ENCODE data around the gene SUSD6. TPM values are rescaled to one million over a fixed set of nuclear protein-coding genes. Genes with fewer than 3 reads are reported as not detected.
A peak's percentile ranks its signal among the peaks of the same experiment; 100 is the strongest.

Gene SUSD6
- total RNA-seq, 4 donors from 2014 or later = 37.5 to 70.4 (median 44.5) TPM

DNA sequence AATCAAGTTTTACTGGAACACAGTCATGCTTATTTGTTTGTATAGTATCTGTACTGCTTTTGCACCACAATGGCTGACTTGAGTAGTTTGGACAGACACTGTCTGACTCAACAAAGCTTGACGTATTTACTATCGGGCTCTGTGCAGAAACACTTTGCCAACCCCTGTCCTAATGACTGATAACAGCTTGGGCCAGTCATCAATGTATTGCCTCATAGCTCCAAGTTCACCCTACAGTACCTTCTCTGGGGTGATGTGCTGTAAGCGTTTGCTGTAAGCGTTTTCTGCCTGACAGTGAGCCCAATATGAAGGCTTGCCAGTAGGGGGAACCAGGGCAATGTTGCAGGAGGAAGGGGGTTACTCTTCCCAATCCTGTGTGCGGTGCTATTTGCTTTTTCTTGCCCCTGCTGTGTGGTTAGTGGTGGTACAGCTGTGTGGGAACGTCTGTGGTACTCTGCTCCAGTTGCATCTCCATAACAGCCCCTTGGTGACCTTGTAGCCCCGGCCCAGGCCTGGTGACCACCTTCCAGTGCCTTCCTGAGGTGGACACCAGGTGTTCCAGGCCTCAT, 31.3 kb upstream of the SUSD6 start:
- TF ChIP-seq, protein P1, sequence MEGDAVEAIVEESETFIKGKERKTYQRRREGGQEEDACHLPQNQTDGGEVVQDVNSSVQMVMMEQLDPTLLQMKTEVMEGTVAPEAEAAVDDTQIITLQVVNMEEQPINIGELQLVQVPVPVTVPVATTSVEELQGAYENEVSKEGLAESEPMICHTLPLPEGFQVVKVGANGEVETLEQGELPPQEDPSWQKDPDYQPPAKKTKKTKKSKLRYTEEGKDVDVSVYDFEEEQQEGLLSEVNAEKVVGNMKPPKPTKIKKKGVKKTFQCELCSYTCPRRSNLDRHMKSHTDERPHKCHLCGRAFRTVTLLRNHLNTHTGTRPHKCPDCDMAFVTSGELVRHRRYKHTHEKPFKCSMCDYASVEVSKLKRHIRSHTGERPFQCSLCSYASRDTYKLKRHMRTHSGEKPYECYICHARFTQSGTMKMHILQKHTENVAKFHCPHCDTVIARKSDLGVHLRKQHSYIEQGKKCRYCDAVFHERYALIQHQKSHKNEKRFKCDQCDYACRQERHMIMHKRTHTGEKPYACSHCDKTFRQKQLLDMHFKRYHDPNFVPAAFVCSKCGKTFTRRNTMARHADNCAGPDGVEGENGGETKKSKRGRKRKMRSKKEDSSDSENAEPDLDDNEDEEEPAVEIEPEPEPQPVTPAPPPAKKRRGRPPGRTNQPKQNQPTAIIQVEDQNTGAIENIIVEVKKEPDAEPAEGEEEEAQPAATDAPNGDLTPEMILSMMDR (IDR thresholded peaks at IDR 0.05) = peak in 2 of 6 experiments; percentile 37 to 38
- TF ChIP-seq POLR2A (IDR thresholded peaks at IDR 0.05) = no peak
- no peaks in the 10 kb centered on the region for H3K36me3 ChIP-seq
- H3K9me3 ChIP-seq = no peaks in the 10 kb centered on the region
- H3K4me1 ChIP-seq = peaks cover 0 to 11% of the 10 kb centered on the region in 2 donors
- intact Hi-C loops (cut with DNase I) = loop anchor here (5.0 kb wide), 1 partner anchor 147 kb away; no protein-coding TSS in a partner anchor
- 28 to 39% methylated on average over 6 to 7 of the region's 7 CpGs for WGBS, 2 donors
- no peak for DNase-seq
- no peaks in the 10 kb centered on the region for H3K27me3 ChIP-seq
- H3K27ac ChIP-seq = no peak overlapping the region
- H3K4me3 ChIP-seq (replicated peaks in 1 of 3) = no peak overlapping the region

DNA sequence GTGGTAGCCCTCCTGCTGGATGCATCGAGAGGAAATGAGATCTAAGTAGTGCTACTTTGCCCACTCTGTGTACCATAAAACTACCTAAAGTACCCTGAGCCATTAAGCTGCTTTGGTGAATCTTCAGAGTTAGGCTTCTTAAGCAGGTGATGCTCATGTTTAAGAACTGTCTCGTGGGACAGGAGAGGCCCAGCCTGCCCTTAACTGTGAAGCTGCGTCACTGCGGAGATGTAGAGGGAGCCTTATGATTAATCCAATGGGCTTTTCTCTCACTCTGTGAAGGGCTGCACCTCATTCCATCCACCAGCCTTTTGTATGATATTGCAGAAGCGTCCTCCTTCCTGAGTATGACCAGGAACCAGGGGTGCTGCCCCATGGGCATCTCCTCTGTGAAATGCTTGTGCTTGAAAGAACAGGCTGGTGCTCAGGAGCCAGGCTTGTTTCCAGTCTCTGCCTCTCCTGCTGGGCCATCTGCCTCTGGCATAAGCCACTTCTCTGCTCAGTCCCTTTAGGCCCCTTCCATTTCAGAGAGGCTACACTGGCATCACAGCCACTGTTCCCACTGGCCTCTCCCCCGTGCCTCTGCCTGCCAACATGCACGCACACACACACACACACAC, 30.0 kb upstream of the SUSD6 start:
- Histone ChIP-seq H3K4me1 (peaks cover 0 to 11% of the 10 kb centered on the region in 2 donors), H3K36me3 (no peaks in the 10 kb centered on the region), H3K4me3 (replicated peaks in 1 of 3) (no peak overlapping the region), H3K27me3 (no peaks in the 10 kb centered on the region), H3K9me3 (no peaks in the 10 kb centered on the region), H3K27ac (no peak overlapping the region)
- WGBS, 2 donors = 84 to 91% methylated on average over 7 of the region's 7 CpGs
- DNase-seq = no peak
- TF ChIP-seq POLR2A (IDR thresholded peaks at IDR 0.05) = no peak
- TF ChIP-seq, protein P1 (IDR thresholded peaks at IDR 0.05) = no peak
- intact Hi-C loops (cut with DNase I) = loop anchor here (5.0 kb wide), 1 partner anchor 146 kb away; no protein-coding TSS in a partner anchor

DNA sequence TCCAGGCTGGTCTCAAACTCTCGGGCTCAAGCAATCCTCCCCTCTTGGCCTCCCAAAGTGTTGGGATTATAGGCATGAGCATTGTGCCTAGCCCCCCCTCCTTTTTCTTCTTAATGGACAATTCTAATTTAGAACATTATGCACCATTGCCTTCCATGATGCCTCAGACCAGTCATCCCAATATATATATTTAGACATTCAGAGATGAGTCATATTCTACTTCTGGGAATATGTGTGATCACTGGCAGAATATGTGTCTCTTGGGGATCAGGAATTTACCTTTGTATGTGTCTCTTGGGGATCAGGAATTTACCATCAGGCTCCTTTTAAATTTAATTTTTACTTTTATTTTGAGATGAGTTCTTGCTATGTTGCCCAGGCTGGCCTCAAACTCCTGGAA, 29.2 kb upstream of the SUSD6 start:
- Histone ChIP-seq H3K4me3 (replicated peaks in 1 of 3) (no peak overlapping the region), H3K27ac (no peak overlapping the region), H3K4me1 (peaks cover 0 to 11% of the 10 kb centered on the region in 2 donors), H3K9me3 (no peaks in the 10 kb centered on the region), H3K36me3 (no peaks in the 10 kb centered on the region), H3K27me3 (no peaks in the 10 kb centered on the region)
- TF ChIP-seq, protein P1 (IDR thresholded peaks at IDR 0.05) = no peak
- no peak for TF ChIP-seq POLR2A (IDR thresholded peaks at IDR 0.05)
- intact Hi-C loops (cut with DNase I) = loop anchor here (5.0 kb wide), 1 partner anchor 145 kb away; no protein-coding TSS in a partner anchor
- no peak for DNase-seq
- 100% methylated on average over 1 of the region's 1 CpG for WGBS, 2 donors

GRCh38 chr14:69582829-69583228, 28.6 kb upstream of the SUSD6 start:
- no peak for DNase-seq
- Histone ChIP-seq H3K4me3 (replicated peaks in 1 of 3) (no peak overlapping the region), H3K27me3 (no peaks in the 10 kb centered on the region), H3K4me1 (peaks cover 0 to 11% of the 10 kb centered on the region in 2 donors), H3K9me3 (no peaks in the 10 kb centered on the region), H3K36me3 (no peaks in the 10 kb centered on the region), H3K27ac (no peak overlapping the region)
- intact Hi-C loops (cut with DNase I) = loop anchor here (5.0 kb wide), 1 partner anchor 144 kb away; no protein-coding TSS in a partner anchor
- TF ChIP-seq, protein P1 (IDR thresholded peaks at IDR 0.05) = no peak
- no peak for TF ChIP-seq POLR2A (IDR thresholded peaks at IDR 0.05)
- WGBS, 2 donors = 91 to 97% methylated on average over 4 of the region's 4 CpGs

GRCh38 chr14:69584389-69584788, 27.0 kb upstream of the SUSD6 start:
- no peak for DNase-seq
- 89 to 98% methylated on average over 1 of the region's 1 CpG for WGBS, 2 donors
- H3K4me3 ChIP-seq (replicated peaks in 1 of 3) = no peak overlapping the region
- no peaks in the 10 kb centered on the region for H3K36me3 ChIP-seq
- H3K9me3 ChIP-seq = no peaks in the 10 kb centered on the region
- H3K4me1 ChIP-seq = peaks cover 0 to 10% of the 10 kb centered on the region in 2 donors
- H3K27ac ChIP-seq = no peak overlapping the region
- intact Hi-C loops (cut with DNase I) = loop anchor here (5.0 kb wide), 1 partner anchor 143 kb away; no protein-coding TSS in a partner anchor
- H3K27me3 ChIP-seq = no peaks in the 10 kb centered on the region
- TF ChIP-seq POLR2A (IDR thresholded peaks at IDR 0.05) = no peak
- TF ChIP-seq, protein P1 (IDR thresholded peaks at IDR 0.05) = no peak
